Chondrocyte (in vitro differentiated cells): ENCODE results near the gene LCAT. TPM values are rescaled to one million over a fixed set of nuclear protein-coding genes. Genes with fewer than 3 reads are reported as not detected.
"Not testable (repeated sequence)": the region's sequence is repeated elsewhere in the genome, so short reads cannot be mapped to it uniquely, and the experiment has no call there.

Experiments
- DNase-seq: peaks from one replicate; pipeline ENCODE4 v3.0.0; 2021; ENCODE audit warnings: mixed read lengths, low spot score
- H3K27ac Mint-ChIP-seq: one replicate; pipeline ENCODE4 v1.8.0; 2021; ENCODE audit warnings: mild to moderate bottlenecking, moderate library complexity, mixed read lengths; ENCODE audit not compliant: unreplicated experiment
- H3K27me3 Mint-ChIP-seq: 2 replicates; pipeline ENCODE4 v1.8.0; 2021; ENCODE audit warnings: low read depth, mixed read lengths
- H3K36me3 Mint-ChIP-seq: 2 replicates; pipeline ENCODE4 v1.8.0; 2021; ENCODE audit warnings: low read depth, mixed read lengths
- H3K4me1 Mint-ChIP-seq: 2 replicates; pipeline ENCODE4 v1.8.0; 2021; ENCODE audit warnings: low read depth, mild to moderate bottlenecking, mixed read lengths
- H3K4me3 Mint-ChIP-seq: one replicate; pipeline ENCODE4 v1.8.0; 2021; ENCODE audit warnings: mild to moderate bottlenecking, moderate library complexity, mixed read lengths; ENCODE audit not compliant: unreplicated experiment
- H3K9me3 Mint-ChIP-seq: 2 replicates; pipeline ENCODE4 v1.8.0; 2021; ENCODE audit warnings: low read depth, mixed read lengths
- CTCF ChIP-seq: fragments of 200-600 bp; sonication (generic); IDR thresholded peaks from 2 replicates; pipeline ENCODE4 v1.5.0; 2021; ENCODE audit warnings: antibody characterized with exemption, mild to moderate bottlenecking, moderate library complexity
- total RNA-seq: library from RNA; stranded (reverse); gene quantifications from 3 replicates; pipeline ENCODE4 v1.2.1, GENCODE V29; 2021

Gene LCAT
- total RNA-seq, 1 donor from 2014 or later: 38.2 TPM

GRCh38 chr16:67940446-67941089 lies 3.4 kb downstream of the LCAT start:
- H3K4me1 Mint-ChIP-seq: peaks cover 12% of the 10 kb centered on the region
- no peaks in the 10 kb centered on the region for H3K9me3 Mint-ChIP-seq
- no peak overlapping the region for H3K27ac Mint-ChIP-seq
- H3K36me3 Mint-ChIP-seq: peaks cover 15% of the 10 kb centered on the region
- H3K27me3 Mint-ChIP-seq: no peaks in the 10 kb centered on the region
- no peak overlapping the region for H3K4me3 Mint-ChIP-seq
- no peak for TF ChIP-seq CTCF
- DNase-seq: no peak

- Mint-ChIP-seq H3K4me1 (peaks cover 19% of the 10 kb centered on the region), H3K9me3 (no peaks in the 10 kb centered on the region), H3K36me3 (peaks cover 13% of the 10 kb centered on the region), H3K27me3 (no peaks in the 10 kb centered on the region), H3K27ac (no peak overlapping the region), H3K4me3 (no peak overlapping the region)
- no peak for DNase-seq
- TF ChIP-seq CTCF: no peak
Measured at GRCh38 chr16:67939507-67940445, 4.1 kb downstream of the LCAT start.

GRCh38 chr16:67937713-67938112 lies 6.2 kb downstream of the LCAT start:
- Mint-ChIP-seq H3K27ac (peak overlapping the region; percentile 27), H3K4me3 (peak overlapping the region; percentile 98)

GRCh38 chr16:67936880-67937605 lies 6.9 kb downstream of the LCAT start:
- H3K27me3 Mint-ChIP-seq: no peaks in the 10 kb centered on the region
- no peak for TF ChIP-seq CTCF
- peaks cover 27% of the 10 kb centered on the region for H3K4me1 Mint-ChIP-seq
- H3K4me3 Mint-ChIP-seq: peak overlapping the region; percentile 98
- H3K36me3 Mint-ChIP-seq: peaks cover 8% of the 10 kb centered on the region
- no peaks in the 10 kb centered on the region for H3K9me3 Mint-ChIP-seq
- DNase-seq: no peak
- H3K27ac Mint-ChIP-seq: peak overlapping the region; percentile 97

More at GRCh38 chr16:67937713-67938112, 6.2 kb downstream of the LCAT start:
- not testable (repeated sequence) for H3K36me3 Mint-ChIP-seq, H3K9me3 Mint-ChIP-seq, H3K27me3 Mint-ChIP-seq, DNase-seq
- peaks cover 27% of the 10 kb centered on the region for H3K4me1 Mint-ChIP-seq

GRCh38 chr16:67936124-67936879 lies 7.6 kb downstream of the LCAT start, which contains the start of gene PSMB10:
Gene PSMB10, minus strand, starts transcription at chr16:67936850. Its CDS starts 101 bp downstream, at chr16:67936749.
- Mint-ChIP-seq H3K27me3 (no peaks in the 10 kb centered on the region), H3K36me3 (peaks cover 5% of the 10 kb centered on the region), H3K9me3 (no peaks in the 10 kb centered on the region), H3K4me1 (peaks cover 27% of the 10 kb centered on the region), H3K4me3 (peak within 1 kb of the TSS; percentile 98), H3K27ac (peak within 1 kb of the TSS; percentile 97)
- TF ChIP-seq CTCF: peak; percentile 37
- DNase-seq: peak; percentile 82
